ENCODE results near the gene PCDH1.

PCDH1 gene

GRCh38 chr5:141853895-141854626 is 24.1 kb downstream of the PCDH1 start:
- DNase-seq (ENCODE audit: low spot score), result no peak

DNA sequence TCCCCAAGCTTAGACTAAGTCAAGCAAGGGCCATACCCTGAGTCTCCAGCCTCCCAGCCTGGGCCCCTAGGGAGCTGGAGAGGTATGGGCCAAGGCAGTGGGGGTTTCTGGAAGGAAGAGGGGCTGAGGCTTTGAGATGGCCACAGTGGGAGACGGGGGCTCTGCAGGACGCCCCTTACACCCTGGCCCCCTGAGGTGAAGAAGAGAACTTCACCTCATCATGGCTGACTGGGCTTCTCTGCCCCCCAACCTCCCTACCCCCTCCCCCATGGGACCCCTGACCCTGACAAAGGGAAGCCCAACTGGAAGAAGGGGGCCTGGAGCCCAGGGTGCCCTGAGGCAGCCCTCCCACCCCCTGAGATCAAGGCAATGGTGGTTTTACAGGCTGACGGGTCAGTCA is 25.8 kb downstream of the PCDH1 start:
- no peak for DNase-seq (ENCODE audit: low spot score)

GRCh38 chr5:141851195-141851874 is 26.9 kb downstream of the PCDH1 start:
- DNase-seq (ENCODE audit: low spot score), result no peak

GRCh38 chr5:141850786-141851185 is 27.4 kb downstream of the PCDH1 start:
- no peak for DNase-seq (ENCODE audit: low spot score)

DNA sequence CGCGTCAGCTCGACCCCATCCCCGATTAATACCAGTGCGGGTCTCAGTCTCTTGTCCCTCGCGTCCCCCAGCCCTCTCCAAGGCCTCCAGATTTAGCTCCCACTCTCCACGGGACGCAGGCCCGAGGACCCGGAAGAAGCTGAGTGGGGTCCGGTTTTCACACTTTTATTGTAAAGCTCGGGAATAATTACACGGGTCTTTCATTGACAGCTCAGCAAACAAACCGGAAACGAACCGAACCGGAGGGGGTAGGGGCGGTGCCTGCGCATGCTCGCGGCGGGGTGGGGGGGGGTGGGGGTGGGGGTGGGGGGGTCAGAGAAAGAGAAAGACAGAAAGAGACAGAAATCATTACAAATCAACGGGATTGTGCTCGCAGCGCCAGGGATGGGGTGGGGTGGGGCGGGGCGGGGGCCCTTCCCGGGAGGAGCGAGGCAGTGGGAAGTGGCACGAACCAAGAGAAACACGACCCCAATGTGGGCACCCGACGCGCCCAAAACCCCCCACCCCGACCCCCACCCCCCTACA is 27.9 kb downstream of the PCDH1 start:
- peak; percentile 53 for DNase-seq (ENCODE audit: low spot score)

- DNase-seq (ENCODE audit: low spot score), result peak; percentile 85
Observed at GRCh38 chr5:141849415-141850243, 28.6 kb downstream of the PCDH1 start.

GRCh38 chr5:141848744-141849414 is 29.3 kb downstream of the PCDH1 start:
- peak; percentile 98 for DNase-seq (ENCODE audit: low spot score)

DNA sequence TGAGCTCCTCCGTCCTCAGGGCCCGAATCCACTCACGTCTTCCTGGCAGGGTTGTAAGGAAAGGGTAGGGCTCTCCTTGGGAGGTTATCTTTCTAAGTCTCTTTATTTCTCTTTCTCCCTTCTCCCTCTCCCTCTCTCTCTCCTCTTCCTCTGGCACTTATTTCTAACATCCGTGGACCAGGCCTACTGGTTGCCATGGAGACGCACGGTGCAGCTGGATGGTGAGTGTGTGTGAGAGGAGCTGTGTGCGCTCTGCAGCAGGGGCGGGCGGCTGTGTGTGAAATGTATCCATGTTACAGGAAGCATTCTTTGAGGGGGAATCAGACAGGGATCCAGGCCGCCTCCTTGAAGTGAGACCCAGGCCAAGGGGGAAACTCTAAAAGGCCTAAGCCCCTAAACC is 32.2 kb downstream of the PCDH1 start:
- DNase-seq (ENCODE audit: low spot score), result peak; percentile 50

DNA sequence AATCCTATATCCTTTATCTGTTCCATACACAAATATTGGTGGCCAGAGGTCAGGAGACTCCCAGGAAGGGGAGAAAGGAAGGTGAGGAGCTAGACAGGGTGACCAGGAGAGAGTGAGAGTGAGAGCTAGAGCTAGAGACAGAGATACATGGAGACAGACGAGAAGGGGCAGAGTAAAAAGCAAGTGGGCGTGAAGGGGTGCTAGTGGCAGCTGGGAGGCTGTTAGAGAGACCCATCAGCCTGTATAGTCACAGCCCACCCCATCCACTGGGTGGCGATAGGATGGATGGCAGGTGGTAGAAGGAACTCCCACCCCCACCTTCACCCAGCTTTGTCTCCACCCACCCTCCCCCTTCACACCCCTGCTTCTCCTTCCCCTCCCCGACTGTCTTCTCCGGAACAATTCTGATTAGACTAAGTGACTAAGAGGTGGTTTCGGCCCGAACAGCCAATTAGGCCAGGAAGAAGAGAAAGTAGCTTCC is 32.8 kb downstream of the PCDH1 start:
- DNase-seq (ENCODE audit: low spot score), result no peak

- DNase-seq (ENCODE audit: low spot score), result no peak
Observed at GRCh38 chr5:141844414-141845097, 33.7 kb downstream of the PCDH1 start.

GRCh38 chr5:141843156-141843927 is 34.9 kb downstream of the PCDH1 start:
- peak; percentile 37 for DNase-seq (ENCODE audit: low spot score)

GRCh38 chr5:141841378-141842180 is 36.6 kb downstream of the PCDH1 start:
- no peak for DNase-seq (ENCODE audit: low spot score)

GRCh38 chr5:141840826-141841360 is 37.3 kb downstream of the PCDH1 start:
- no peak for DNase-seq (ENCODE audit: low spot score)

- no peak for DNase-seq (ENCODE audit: low spot score)
Observed at GRCh38 chr5:141840280-141840812, 37.9 kb downstream of the PCDH1 start.

- DNase-seq (ENCODE audit: low spot score), result no peak
Observed at GRCh38 chr5:141839015-141839513, 39.1 kb downstream of the PCDH1 start.

- DNase-seq (ENCODE audit: low spot score), result no peak
Observed at GRCh38 chr5:141838326-141839014, 39.7 kb downstream of the PCDH1 start.

- DNase-seq (ENCODE audit: low spot score), result no peak
Observed at GRCh38 chr5:141835928-141836670, 42.1 kb downstream of the PCDH1 start.
